ENCODE results near the gene NUP205.
"Not testable (repeated sequence)": the region's sequence is repeated elsewhere in the genome, so short reads cannot be mapped to it uniquely, and the experiment has no call there.

Gene NUP205

GRCh38 chr7:135682191-135682590 is 124.5 kb downstream of the NUP205 start:
- Mint-ChIP-seq H3K9me3 (no peaks in the 10 kb centered on the region), H3K27me3 (no peaks in the 10 kb centered on the region), H3K4me1 (ENCODE audit: low read depth) (peaks cover 9% of the 10 kb centered on the region), H3K4me3 (no peak overlapping the region), H3K36me3 (ENCODE audit: low read depth) (peaks cover 29% of the 10 kb centered on the region), H3K27ac (no peak overlapping the region)

DNA sequence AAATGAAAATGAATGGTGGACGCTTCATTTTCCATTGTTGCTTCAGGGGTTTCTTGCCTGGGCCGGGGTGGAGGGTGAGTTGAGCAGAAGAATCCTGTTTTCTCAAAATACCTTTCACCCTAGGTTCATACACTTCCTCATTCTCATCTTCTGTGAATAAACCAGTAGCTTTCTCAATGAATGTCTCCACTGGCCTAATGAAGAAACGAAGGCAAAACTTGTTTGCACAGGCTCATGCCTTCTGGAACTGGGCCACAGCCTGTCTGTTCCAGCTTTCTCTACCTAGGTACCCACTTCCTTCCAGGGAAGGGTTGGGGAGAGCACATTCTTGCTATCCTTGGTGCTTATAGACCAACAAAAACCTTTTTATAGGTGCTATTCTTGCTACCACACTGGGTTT is 125.9 kb downstream of the NUP205 start:
- H3K27ac Mint-ChIP-seq, result no peak overlapping the region
- H3K27me3 Mint-ChIP-seq, result no peaks in the 10 kb centered on the region
- no peaks in the 10 kb centered on the region for H3K9me3 Mint-ChIP-seq
- peaks cover 9% of the 10 kb centered on the region for H3K4me1 Mint-ChIP-seq (ENCODE audit: low read depth)
- peaks cover 24% of the 10 kb centered on the region for H3K36me3 Mint-ChIP-seq (ENCODE audit: low read depth)
- no peak overlapping the region for H3K4me3 Mint-ChIP-seq

- Mint-ChIP-seq H3K4me3 (no peak overlapping the region), H3K27ac (no peak overlapping the region), H3K27me3 (no peaks in the 10 kb centered on the region), H3K36me3 (ENCODE audit: low read depth) (peaks cover 20% of the 10 kb centered on the region), H3K9me3 (no peaks in the 10 kb centered on the region), H3K4me1 (ENCODE audit: low read depth) (peaks cover 9% of the 10 kb centered on the region)
Observed at GRCh38 chr7:135684136-135684535, 126.4 kb downstream of the NUP205 start.

DNA sequence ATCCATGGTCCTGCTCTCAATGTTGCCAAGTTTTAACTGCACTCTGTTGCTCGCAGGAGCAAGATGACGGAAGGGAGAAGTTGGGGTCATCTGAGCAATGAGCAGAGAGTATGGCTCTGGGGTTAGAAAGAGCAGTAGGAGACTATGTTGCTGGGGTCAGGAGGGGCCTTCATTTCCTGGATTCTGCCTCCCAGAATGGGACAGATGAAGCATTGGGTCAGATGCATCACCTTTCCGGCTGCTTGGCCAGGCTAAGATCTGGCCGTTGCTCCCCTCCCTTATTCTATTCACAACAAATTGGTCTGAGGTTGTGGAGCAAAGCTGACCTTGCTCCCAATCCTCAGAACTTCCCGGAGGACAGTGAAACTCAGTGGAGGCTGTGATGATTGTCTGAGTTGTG is 127.0 kb downstream of the NUP205 start:
- H3K36me3 Mint-ChIP-seq (ENCODE audit: low read depth), result peaks cover 15% of the 10 kb centered on the region
- H3K4me3 Mint-ChIP-seq, result no peak overlapping the region

GRCh38 chr7:135685306-135686084 is 127.8 kb downstream of the NUP205 start:
- Mint-ChIP-seq H3K36me3 (ENCODE audit: low read depth) (peaks cover 15% of the 10 kb centered on the region), H3K27ac (no peak overlapping the region), H3K27me3 (no peaks in the 10 kb centered on the region), H3K9me3 (no peaks in the 10 kb centered on the region), H3K4me1 (ENCODE audit: low read depth) (peaks cover 7% of the 10 kb centered on the region), H3K4me3 (no peak overlapping the region)

More for the DNA sequence above, 127.0 kb downstream of the NUP205 start:
- Mint-ChIP-seq H3K27ac (no peak overlapping the region), H3K9me3 (no peaks in the 10 kb centered on the region), H3K27me3 (no peaks in the 10 kb centered on the region), H3K4me1 (ENCODE audit: low read depth) (peaks cover 9% of the 10 kb centered on the region)

GRCh38 chr7:135687466-135687865 is 129.7 kb downstream of the NUP205 start:
- H3K4me3 Mint-ChIP-seq, result no peak overlapping the region
- H3K4me1 Mint-ChIP-seq (ENCODE audit: low read depth), result no peaks in the 10 kb centered on the region
- no peak overlapping the region for H3K27ac Mint-ChIP-seq
- H3K27me3 Mint-ChIP-seq, result no peaks in the 10 kb centered on the region
- no peaks in the 10 kb centered on the region for H3K9me3 Mint-ChIP-seq
- H3K36me3 Mint-ChIP-seq (ENCODE audit: low read depth), result peaks cover 9% of the 10 kb centered on the region

- Mint-ChIP-seq H3K4me3 (no peak overlapping the region), H3K27me3 (no peaks in the 10 kb centered on the region), H3K36me3 (ENCODE audit: low read depth) (peaks cover 5% of the 10 kb centered on the region), H3K9me3 (no peaks in the 10 kb centered on the region), H3K27ac (no peak overlapping the region), H3K4me1 (ENCODE audit: low read depth) (no peaks in the 10 kb centered on the region)
Observed at GRCh38 chr7:135690566-135690965, 132.8 kb downstream of the NUP205 start.

GRCh38 chr7:135692055-135692454 is 134.3 kb downstream of the NUP205 start:
- no peaks in the 10 kb centered on the region for H3K27me3 Mint-ChIP-seq
- H3K4me3 Mint-ChIP-seq, result no peak overlapping the region
- no peaks in the 10 kb centered on the region for H3K9me3 Mint-ChIP-seq
- H3K4me1 Mint-ChIP-seq (ENCODE audit: low read depth), result no peaks in the 10 kb centered on the region
- no peak overlapping the region for H3K27ac Mint-ChIP-seq
- peaks cover 5% of the 10 kb centered on the region for H3K36me3 Mint-ChIP-seq (ENCODE audit: low read depth)

GRCh38 chr7:135692606-135693005 is 134.9 kb downstream of the NUP205 start:
- not testable (repeated sequence) for H3K27ac Mint-ChIP-seq; H3K36me3 Mint-ChIP-seq (ENCODE audit: low read depth); H3K4me1 Mint-ChIP-seq (ENCODE audit: low read depth); H3K27me3 Mint-ChIP-seq; H3K9me3 Mint-ChIP-seq; H3K4me3 Mint-ChIP-seq

DNA sequence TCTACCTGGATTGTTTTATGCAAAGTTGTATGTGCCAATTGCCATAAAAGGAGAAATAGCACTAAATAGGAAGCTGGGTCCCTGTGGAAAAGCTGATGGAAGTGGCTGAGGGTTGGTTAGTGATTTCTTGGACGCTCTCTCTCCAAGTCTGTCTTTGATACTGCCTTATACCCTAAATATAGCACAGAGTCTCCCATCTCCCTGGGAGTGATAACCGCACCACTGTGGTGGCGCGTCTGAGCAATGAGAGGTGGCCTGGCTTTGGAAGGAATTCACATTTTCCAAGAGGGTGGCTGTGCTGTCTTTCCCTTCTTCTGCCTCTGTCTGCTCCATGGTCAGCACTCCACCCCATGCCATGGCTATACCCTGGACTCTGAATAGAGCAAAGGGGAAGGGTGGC is 135.8 kb downstream of the NUP205 start:
- H3K27me3 Mint-ChIP-seq, result no peaks in the 10 kb centered on the region
- no peak overlapping the region for H3K27ac Mint-ChIP-seq
- no peaks in the 10 kb centered on the region for H3K4me1 Mint-ChIP-seq (ENCODE audit: low read depth)
- no peaks in the 10 kb centered on the region for H3K9me3 Mint-ChIP-seq
- H3K36me3 Mint-ChIP-seq (ENCODE audit: low read depth), result no peaks in the 10 kb centered on the region
- no peak overlapping the region for H3K4me3 Mint-ChIP-seq

GRCh38 chr7:135697276-135698049 is 139.7 kb downstream of the NUP205 start:
- no peaks in the 10 kb centered on the region for H3K36me3 Mint-ChIP-seq (ENCODE audit: low read depth)
- H3K4me3 Mint-ChIP-seq, result no peak overlapping the region
- H3K9me3 Mint-ChIP-seq, result no peaks in the 10 kb centered on the region
- no peaks in the 10 kb centered on the region for H3K4me1 Mint-ChIP-seq (ENCODE audit: low read depth)
- H3K27me3 Mint-ChIP-seq, result no peaks in the 10 kb centered on the region
- no peak overlapping the region for H3K27ac Mint-ChIP-seq

Data from stimulated activated naive CD8-positive, alpha-beta T cell treated with anti-CD3 and anti-CD28 coated beads, Interleukin-15, Interleukin-2, amounts not matched to agents 100 ng/mL and 50 ng/mL, for 24 hours (primary cell).